GM20000 (cell line): Measurements from ENCODE around the gene ZNF609.

Source experiments
- DNase-seq: peaks from one replicate; pipeline ENCODE4 v3.0.0; 2012; ENCODE audit warnings: low spot score
- TF ChIP-seq, protein P1 (sequence below): IDR thresholded peaks from 2 replicates; pipeline ENCODE4 v1.5.1; 2012; ENCODE audit warnings: mild to moderate bottlenecking, control low read depth; ENCODE audit errors: extremely low read depth, missing control alignments

Gene ZNF609

DNA sequence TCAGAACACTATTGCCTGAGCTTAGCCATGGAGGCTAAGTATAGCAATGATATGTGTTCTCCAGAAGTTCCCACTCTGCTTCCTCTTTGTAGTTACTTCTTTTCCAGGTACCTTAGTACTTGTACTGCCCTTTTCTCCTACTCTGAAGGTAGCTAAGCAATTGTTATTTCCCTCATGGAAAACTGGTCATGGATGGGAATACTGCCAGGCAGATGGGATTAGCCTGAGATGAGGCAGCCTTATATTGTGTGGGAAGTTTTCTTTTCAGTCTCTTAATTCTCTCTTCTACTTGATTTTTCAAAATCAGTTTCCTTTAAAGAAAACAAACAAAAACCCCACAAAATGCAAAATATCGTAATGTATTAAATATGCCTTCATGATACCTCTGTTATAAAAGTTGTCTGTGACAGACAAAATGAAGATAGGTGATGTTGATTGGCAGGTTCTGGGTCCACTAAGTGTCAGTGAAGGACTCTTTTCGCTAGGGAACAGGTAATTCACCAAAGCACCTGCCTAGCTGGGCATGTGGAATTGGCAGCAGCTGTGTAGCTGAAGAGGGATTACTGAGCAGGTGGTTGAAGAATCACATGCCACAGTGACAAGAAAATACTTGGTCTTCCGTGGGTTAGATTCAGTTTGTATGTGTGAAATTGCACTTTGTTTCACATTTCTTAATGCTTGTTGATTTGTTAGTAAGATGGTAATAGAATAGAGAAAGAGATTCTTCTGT, 4.1 kb downstream of the ZNF609 start:
- TF ChIP-seq, protein P1, sequence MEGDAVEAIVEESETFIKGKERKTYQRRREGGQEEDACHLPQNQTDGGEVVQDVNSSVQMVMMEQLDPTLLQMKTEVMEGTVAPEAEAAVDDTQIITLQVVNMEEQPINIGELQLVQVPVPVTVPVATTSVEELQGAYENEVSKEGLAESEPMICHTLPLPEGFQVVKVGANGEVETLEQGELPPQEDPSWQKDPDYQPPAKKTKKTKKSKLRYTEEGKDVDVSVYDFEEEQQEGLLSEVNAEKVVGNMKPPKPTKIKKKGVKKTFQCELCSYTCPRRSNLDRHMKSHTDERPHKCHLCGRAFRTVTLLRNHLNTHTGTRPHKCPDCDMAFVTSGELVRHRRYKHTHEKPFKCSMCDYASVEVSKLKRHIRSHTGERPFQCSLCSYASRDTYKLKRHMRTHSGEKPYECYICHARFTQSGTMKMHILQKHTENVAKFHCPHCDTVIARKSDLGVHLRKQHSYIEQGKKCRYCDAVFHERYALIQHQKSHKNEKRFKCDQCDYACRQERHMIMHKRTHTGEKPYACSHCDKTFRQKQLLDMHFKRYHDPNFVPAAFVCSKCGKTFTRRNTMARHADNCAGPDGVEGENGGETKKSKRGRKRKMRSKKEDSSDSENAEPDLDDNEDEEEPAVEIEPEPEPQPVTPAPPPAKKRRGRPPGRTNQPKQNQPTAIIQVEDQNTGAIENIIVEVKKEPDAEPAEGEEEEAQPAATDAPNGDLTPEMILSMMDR, result no peak
- no peak for DNase-seq

DNA sequence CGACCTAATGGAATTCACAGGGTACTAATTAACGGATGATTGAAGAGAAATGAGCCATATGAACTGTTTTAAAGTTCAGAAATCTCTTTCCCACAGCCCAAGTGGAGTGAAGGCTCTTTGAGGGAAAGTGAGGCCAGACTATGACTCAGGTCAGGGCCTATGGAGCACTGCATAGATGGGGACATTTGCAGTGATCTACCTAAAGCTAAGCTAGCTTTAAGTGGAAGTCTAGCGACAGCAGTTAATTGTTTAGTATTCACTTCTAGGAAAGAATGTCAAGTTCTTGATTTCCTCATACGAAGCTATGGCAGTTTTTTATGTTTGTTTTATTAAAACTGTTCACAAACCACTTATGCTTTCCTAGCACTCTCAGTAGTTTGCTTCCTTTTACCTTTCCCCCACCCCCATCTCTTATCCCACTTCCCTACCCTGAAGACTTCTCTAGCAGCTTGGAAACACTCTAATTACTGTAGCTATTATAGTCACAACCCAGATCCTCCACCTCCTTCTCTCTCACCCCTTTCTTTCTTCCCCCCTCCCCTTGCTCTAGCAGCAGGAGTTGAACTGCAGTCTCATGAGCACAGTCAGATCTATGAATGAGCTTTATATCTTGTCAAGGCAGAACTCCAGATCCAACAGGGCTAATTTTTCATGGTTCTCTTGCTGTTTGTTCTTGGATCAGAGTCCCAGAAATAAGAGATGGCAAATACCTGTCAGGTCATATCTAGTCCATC, 6.2 kb downstream of the ZNF609 start:
- no peak for DNase-seq
- TF ChIP-seq, protein P1, result no peak

DNA sequence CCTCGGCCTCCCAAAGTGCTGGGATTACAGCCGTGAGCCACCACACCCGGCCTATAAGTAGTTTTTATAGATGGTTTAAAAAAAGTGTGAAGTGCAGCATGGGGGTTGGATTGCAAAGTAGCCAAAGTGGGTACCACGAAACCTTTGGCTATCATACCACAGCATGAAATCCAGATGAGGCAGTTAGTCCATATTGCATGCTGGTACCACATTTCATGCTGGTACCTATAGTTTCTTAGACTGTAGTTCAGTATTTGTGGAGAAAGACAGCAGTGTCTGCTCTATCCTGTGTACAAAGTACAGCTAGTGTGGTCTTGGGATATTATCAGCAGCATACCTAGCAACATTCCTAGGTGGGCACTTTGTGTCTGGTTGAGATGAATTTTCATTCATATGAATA, 11.8 kb downstream of the ZNF609 start:
- TF ChIP-seq, protein P1, result no peak
- DNase-seq, result no peak

DNA sequence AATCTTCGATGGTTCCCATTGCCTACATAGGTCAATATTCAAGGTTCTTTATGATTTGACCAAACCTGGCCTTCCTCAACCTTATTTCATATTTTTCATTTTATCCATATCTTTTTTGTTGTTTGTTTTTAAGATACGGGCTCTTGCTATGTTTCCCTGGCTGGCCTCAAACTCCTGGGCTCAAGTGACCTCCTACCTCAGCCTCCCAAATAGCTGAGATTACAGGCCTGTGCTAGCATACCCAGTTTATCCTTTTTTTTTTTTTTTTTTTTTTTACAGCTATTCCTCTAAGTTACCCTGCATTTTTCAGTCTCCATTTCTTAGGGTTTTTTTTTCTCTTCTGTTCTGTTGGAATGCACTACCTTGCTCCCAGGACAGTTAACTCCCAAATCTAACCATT, 14.5 kb downstream of the ZNF609 start:
- no peak for DNase-seq
- TF ChIP-seq, protein P1, result no peak

DNA sequence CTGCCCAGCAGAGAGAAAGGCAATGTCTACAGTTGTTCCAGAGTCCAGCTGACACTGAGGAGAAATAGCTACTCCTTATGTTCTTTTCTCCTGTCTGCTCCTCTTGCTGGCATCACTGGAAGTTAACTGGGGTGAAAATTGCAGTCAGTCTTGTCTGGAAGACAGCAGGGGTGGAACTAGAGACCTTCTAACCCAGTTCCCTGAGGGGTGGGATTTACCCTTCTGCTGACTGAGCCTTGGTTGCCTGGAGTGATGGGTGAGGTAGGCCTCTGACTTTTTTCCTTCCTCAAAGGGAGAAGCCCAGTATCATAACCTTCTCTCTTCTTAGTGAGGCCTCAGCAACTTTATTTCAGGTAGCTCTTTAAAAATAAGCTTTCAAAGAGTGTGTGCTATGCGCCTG, 16.2 kb downstream of the ZNF609 start:
- DNase-seq, result no peak
- TF ChIP-seq, protein P1, result no peak

DNA sequence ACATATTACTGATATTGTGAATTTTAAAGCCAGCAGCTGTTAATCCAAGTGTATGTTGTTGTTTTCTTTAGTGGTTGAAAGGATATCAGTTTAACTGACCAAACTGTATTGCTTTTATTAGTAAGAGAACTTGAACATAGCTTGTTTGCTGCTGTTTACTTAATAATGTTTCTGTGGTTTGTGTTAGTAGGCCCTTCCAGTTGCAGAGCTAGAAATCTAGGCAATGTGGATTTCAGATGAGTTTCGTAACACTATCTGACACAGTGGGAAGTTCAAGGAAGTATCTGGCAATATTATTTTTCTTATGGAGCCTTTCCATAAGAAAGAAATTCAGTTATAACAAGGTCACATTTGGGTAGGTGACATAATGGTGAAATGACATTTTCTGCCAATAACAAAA, 18.5 kb downstream of the ZNF609 start:
- no peak for DNase-seq
- TF ChIP-seq, protein P1, result no peak

DNA sequence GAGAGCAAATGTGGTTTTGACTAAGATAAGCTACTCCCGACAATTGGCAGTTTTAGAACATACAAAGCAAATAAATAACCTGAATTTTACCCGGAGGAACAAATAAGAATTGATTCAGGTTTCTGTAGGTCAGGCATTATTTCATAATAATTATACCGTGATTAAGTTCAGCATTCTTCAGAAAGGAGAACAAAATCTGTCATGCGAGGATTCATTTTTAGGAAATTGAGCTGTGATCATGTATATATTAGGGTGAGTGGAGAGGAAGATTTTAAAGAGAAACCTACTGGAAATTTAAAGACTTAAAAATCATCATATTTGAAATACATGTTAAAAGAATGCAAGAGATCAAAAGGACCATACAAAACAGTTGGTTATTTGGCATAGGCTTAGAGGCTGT, 20.5 kb downstream of the ZNF609 start:
- no peak for DNase-seq
- TF ChIP-seq, protein P1, result no peak
